ENCODE results near the gene AK4.

Gene AK4

GRCh38 chr1:65266476-65266875 lies 118.5 kb downstream of the AK4 start:
- FAIRE-seq (no peak), DNase-seq (ENCODE audit: insufficient read length, low spot score) (no peak)

GRCh38 chr1:65267271-65267670 lies 119.3 kb downstream of the AK4 start:
- DNase-seq (ENCODE audit: insufficient read length, low spot score), result no peak
- no peak for FAIRE-seq

- DNase-seq (ENCODE audit: insufficient read length, low spot score) (no peak), FAIRE-seq (no peak)
Measured at GRCh38 chr1:65267683-65268082, 119.7 kb downstream of the AK4 start.

- FAIRE-seq, result no peak
- DNase-seq (ENCODE audit: insufficient read length, low spot score), result no peak
Measured at GRCh38 chr1:65269612-65270011, 121.6 kb downstream of the AK4 start.

- DNase-seq (ENCODE audit: insufficient read length, low spot score), result no peak
- FAIRE-seq, result no peak
Measured at GRCh38 chr1:65276197-65276939, 128.4 kb downstream of the AK4 start.

- no peak for DNase-seq (ENCODE audit: insufficient read length, low spot score)
- FAIRE-seq, result no peak
Measured at GRCh38 chr1:65277605-65278347, 129.8 kb downstream of the AK4 start.

GRCh38 chr1:65278376-65279069 lies 130.5 kb downstream of the AK4 start:
- FAIRE-seq (no peak), DNase-seq (ENCODE audit: insufficient read length, low spot score) (no peak)

- FAIRE-seq (no peak), DNase-seq (ENCODE audit: insufficient read length, low spot score) (no peak)
Measured at GRCh38 chr1:65279070-65279779, 131.2 kb downstream of the AK4 start.
